BJ (cell line): Measurements from ENCODE around the gene SEC16A. TPM values are rescaled to one million over a fixed set of nuclear protein-coding genes. Genes with fewer than 3 reads are reported as not detected.

ENCODE experiments used
- CTCF ChIA-PET: fragments of 350-600 bp; formaldehyde crosslinking; extraction: SDS; loops from one replicate; lab custom pipeline; 2021; ENCODE audit warnings: antibody characterized with exemption, inconsistent platforms; lab: Yijun Ruan, JAX
- POLR2A ChIA-PET: fragments of 300-600 bp; sonication (Branson Sonifier 250); formaldehyde crosslinking; extraction: SDS; loops from one replicate; lab custom pipeline; 2021; ENCODE audit warnings: antibody characterized with exemption; lab: Charles Lee
- DNase-seq: peaks from one replicate; pipeline ENCODE4 v3.0.0-alpha.2; 2011; ENCODE audit warnings: low read depth
- H3K27me3 ChIP-seq: 2 replicates; pipeline ENCODE4 v1.6.0; 2011; ENCODE audit warnings: low read length; ENCODE audit not compliant: control insufficient read depth, insufficient read depth
- H3K36me3 ChIP-seq: 2 replicates; pipeline ENCODE4 v1.5.1; 2011; ENCODE audit warnings: low read length; ENCODE audit not compliant: control insufficient read depth, insufficient read depth
- H3K4me3 ChIP-seq: 2 replicates; pipeline ENCODE4 v1.5.1; 2011; ENCODE audit warnings: low read depth, mild to moderate bottlenecking, control low read depth, low read length
- polyA plus RNA-seq: library from polyadenylated mRNA; depleted of rRNA; stranded (reverse); fragments of >200 nt; gene quantifications from 2 replicates; pipeline ENCODE4 v1.2.3, GENCODE V29; 2011
- TF ChIP-seq, protein P1 (sequence below): IDR thresholded peaks from 2 replicates; pipeline ENCODE4 v1.5.1; 2011; ENCODE audit warnings: low read depth, mild to moderate bottlenecking, control low read depth, inconsistent platforms, low read length, moderate library complexity; ENCODE audit not compliant: insufficient read depth

SEC16A gene
- polyA plus RNA-seq, 1 experiment: 24.4 TPM

DNA sequence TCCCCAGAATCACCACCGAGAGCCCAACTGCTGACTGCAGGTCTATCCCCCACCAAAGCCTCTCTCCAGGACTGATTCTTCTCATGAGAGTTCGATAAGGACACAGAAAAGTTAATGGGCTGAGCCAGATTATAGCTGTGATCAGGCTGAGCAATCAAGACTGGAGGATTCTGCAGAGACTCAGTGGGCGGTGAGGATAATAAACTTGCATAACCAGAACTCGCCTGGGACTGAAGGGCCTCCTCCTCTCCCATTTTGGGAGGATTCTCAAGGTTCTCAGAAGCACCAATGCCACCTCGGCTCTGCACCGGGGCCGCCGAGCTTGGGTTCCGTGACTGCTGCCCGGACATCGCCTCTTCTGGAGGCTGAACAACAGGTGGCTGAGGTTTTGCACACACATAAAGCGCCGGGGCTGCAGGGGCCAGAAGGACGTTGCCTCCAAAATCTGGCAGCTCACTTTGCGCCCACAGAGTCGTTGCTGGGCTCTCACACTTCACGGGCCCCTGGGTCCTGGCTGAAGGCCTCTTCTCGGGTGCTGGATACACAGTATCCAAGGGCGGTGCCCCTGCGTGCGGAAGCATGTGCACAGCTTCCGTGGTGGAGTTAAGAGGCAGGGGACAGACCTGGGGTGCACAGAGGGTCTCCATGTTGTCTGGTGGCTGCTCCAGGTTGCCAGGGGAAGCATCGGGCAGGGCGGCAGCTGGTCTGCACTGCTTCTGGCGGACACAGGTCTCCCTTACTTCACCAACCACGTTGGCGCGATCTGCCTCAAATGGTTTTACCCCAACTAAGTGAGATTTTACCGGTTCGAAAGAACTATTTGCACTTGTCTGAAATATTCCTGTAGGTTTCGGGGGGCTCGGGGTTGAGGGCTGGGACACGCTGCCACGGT is 7.6 kb downstream of the SEC16A start:
- CTCF ChIA-PET: interaction anchor here (0.9 to 1.5 kb wide), 4 partner anchors 10 to 192 kb away, joined by 3 to 6 read pairs (median 3); partner anchors contain the start of gene DNLZ
- no peak for DNase-seq
- no peak overlapping the region for H3K4me3 ChIP-seq
- POLR2A ChIA-PET: no interaction called here
- TF ChIP-seq, protein P1, sequence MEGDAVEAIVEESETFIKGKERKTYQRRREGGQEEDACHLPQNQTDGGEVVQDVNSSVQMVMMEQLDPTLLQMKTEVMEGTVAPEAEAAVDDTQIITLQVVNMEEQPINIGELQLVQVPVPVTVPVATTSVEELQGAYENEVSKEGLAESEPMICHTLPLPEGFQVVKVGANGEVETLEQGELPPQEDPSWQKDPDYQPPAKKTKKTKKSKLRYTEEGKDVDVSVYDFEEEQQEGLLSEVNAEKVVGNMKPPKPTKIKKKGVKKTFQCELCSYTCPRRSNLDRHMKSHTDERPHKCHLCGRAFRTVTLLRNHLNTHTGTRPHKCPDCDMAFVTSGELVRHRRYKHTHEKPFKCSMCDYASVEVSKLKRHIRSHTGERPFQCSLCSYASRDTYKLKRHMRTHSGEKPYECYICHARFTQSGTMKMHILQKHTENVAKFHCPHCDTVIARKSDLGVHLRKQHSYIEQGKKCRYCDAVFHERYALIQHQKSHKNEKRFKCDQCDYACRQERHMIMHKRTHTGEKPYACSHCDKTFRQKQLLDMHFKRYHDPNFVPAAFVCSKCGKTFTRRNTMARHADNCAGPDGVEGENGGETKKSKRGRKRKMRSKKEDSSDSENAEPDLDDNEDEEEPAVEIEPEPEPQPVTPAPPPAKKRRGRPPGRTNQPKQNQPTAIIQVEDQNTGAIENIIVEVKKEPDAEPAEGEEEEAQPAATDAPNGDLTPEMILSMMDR: no peak
- no peaks in the 10 kb centered on the region for H3K27me3 ChIP-seq
- H3K36me3 ChIP-seq: peaks cover 68% of the 10 kb centered on the region

- ChIA-PET POLR2A (no interaction called here), CTCF (interaction anchor here (1.2 kb wide), 2 partner anchors 9 to 10 kb away, joined by 4 to 6 read pairs; no protein-coding TSS in a partner anchor)
- TF ChIP-seq, protein P1: no peak
- H3K4me3 ChIP-seq: no peak overlapping the region
- DNase-seq: no peak
- peaks cover 73% of the 10 kb centered on the region for H3K36me3 ChIP-seq
- no peaks in the 10 kb centered on the region for H3K27me3 ChIP-seq
Measured at GRCh38 chr9:136474021-136474640, 8.7 kb downstream of the SEC16A start.

- H3K27me3 ChIP-seq: no peaks in the 10 kb centered on the region
- CTCF ChIA-PET: interaction anchor here (1.2 kb wide), 1 partner anchor 11 kb away, joined by 4 read pairs; no protein-coding TSS in a partner anchor
- TF ChIP-seq, protein P1: no peak
- H3K36me3 ChIP-seq: peaks cover 77% of the 10 kb centered on the region
- POLR2A ChIA-PET: no interaction called here
- H3K4me3 ChIP-seq: no peak overlapping the region
- no peak for DNase-seq
Measured at GRCh38 chr9:136473354-136473721, 9.5 kb downstream of the SEC16A start.

DNA sequence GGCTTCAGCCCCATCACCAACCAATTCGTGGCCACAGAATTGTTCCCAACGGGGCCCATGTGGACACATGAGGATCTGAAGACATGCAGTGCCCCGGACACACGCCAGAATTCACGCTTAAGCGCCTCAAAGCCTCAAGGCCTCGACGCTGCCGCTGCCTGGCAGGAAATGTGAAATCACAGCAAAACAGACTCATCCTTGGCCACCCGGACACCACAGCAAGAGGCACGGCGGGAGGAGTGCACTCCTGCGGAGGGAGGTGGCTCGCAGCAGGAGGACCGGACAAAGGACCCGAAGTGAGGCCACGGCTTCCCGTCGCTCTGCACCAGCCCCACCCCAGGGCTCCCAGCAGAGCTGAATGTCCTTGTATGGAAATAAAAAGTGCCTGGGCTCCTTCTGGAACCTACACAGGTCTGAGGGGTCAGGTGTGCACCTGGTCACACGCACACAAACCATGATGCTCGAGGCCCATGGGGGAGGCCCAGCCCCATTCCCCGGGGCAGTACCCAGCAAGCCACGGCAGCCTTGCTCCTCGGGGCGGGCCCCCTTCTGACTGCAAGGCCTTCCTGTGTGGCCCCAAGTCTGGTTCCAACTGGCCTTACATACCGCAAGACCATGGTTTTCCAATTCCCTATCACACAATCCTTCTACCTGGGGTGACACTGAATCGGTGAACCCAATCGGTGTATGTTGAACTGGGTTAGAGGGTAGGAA is 10.0 kb downstream of the SEC16A start:
- Histone ChIP-seq H3K4me3 (no peak overlapping the region), H3K27me3 (no peaks in the 10 kb centered on the region), H3K36me3 (peaks cover 80% of the 10 kb centered on the region)
- no peak for DNase-seq
- CTCF ChIA-PET: interaction anchor here (1.2 kb wide), 1 partner anchor 11 kb away, joined by 4 read pairs; no protein-coding TSS in a partner anchor
- POLR2A ChIA-PET: no interaction called here
- TF ChIP-seq, protein P1: no peak
